ENCODE data around the gene MIER2.
"Not testable (repeated sequence)": the region's sequence is repeated elsewhere in the genome, so short reads cannot be mapped to it uniquely, and the experiment has no call there.

DNA sequence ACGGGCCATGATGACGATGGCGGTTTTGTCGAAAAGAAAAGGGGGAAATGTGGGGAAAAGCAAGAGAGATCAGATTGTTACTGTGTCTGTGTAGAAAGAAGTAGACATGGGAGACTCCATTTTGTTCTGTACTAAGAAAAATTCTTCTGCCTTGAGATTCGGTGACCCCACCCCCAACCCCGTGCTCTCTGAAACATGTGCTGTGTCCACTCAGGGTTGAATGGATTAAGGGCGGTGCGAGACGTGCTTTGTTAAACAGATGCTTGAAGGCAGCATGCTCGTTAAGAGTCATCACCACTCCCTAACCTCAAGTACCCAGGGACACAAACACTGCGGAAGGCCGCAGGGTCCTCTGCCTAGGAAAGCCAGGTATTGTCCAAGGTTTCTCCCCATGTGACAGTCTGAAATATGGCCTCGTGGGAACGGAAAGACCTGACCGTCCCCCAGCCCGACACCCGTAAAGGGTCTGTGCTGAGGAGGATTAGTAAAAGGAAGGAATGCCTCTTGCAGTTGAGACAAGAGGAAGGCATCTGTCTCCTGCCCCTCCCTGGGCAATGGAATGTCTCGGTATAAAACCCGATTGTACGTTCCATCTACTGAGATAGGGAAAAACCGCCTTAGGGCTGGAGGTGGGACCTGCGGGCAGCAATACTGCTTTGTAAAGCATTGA lies 42.2 kb upstream of the MIER2 start:
- TF ChIP-seq, protein P1, sequence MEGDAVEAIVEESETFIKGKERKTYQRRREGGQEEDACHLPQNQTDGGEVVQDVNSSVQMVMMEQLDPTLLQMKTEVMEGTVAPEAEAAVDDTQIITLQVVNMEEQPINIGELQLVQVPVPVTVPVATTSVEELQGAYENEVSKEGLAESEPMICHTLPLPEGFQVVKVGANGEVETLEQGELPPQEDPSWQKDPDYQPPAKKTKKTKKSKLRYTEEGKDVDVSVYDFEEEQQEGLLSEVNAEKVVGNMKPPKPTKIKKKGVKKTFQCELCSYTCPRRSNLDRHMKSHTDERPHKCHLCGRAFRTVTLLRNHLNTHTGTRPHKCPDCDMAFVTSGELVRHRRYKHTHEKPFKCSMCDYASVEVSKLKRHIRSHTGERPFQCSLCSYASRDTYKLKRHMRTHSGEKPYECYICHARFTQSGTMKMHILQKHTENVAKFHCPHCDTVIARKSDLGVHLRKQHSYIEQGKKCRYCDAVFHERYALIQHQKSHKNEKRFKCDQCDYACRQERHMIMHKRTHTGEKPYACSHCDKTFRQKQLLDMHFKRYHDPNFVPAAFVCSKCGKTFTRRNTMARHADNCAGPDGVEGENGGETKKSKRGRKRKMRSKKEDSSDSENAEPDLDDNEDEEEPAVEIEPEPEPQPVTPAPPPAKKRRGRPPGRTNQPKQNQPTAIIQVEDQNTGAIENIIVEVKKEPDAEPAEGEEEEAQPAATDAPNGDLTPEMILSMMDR (IDR thresholded peaks at IDR 0.05; ENCODE audit: poor library complexity, severe bottlenecking), result not testable (repeated sequence)
- not testable (repeated sequence) for TF ChIP-seq EP300 (conservative IDR thresholded peaks at IDR 0.05; ENCODE audit: poor library complexity, severe bottlenecking); RAD21 (conservative IDR thresholded peaks at IDR 0.05); EZH2 (IDR thresholded peaks at IDR 0.05; ENCODE audit: borderline replicate concordance, insufficient read depth, low read length, poor library complexity, severe bottlenecking); POLR2AphosphoS5 (IDR thresholded peaks at IDR 0.05); SMC3 (conservative IDR thresholded peaks at IDR 0.05; ENCODE audit: poor library complexity)
- TF ChIP-seq, protein P2, sequence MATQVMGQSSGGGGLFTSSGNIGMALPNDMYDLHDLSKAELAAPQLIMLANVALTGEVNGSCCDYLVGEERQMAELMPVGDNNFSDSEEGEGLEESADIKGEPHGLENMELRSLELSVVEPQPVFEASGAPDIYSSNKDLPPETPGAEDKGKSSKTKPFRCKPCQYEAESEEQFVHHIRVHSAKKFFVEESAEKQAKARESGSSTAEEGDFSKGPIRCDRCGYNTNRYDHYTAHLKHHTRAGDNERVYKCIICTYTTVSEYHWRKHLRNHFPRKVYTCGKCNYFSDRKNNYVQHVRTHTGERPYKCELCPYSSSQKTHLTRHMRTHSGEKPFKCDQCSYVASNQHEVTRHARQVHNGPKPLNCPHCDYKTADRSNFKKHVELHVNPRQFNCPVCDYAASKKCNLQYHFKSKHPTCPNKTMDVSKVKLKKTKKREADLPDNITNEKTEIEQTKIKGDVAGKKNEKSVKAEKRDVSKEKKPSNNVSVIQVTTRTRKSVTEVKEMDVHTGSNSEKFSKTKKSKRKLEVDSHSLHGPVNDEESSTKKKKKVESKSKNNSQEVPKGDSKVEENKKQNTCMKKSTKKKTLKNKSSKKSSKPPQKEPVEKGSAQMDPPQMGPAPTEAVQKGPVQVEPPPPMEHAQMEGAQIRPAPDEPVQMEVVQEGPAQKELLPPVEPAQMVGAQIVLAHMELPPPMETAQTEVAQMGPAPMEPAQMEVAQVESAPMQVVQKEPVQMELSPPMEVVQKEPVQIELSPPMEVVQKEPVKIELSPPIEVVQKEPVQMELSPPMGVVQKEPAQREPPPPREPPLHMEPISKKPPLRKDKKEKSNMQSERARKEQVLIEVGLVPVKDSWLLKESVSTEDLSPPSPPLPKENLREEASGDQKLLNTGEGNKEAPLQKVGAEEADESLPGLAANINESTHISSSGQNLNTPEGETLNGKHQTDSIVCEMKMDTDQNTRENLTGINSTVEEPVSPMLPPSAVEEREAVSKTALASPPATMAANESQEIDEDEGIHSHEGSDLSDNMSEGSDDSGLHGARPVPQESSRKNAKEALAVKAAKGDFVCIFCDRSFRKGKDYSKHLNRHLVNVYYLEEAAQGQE (IDR thresholded peaks at IDR 0.05; ENCODE audit: borderline replicate concordance), result not testable (repeated sequence)

Data from neural cell (in vitro differentiated cells).